Endothelial cell of umbilical vein (primary cell): ENCODE measurements around the gene RBAK. TPM values are rescaled to one million over a fixed set of nuclear protein-coding genes. Genes with fewer than 3 reads are reported as not detected.

Source experiments
- BruUV-seq: library from RNA; stranded (reverse); fragments of 400-500 nt; replicated peaks from 2 replicates; lab custom pipeline; 2021; lab: Mats Ljungman, UMichigan
- CTCF ChIA-PET: fragments of 300-600, 350-600 bp; sonication (Branson Sonifier 250); formaldehyde crosslinking; loops from one replicate; lab custom pipeline; 2021; ENCODE audit warnings: antibody characterized with exemption, inconsistent platforms; lab: Charles Lee
- POLR2A ChIA-PET: fragments of 300-600, 350-600 bp; sonication (Branson Sonifier 250); formaldehyde crosslinking; loops from one replicate; lab custom pipeline; 2021; ENCODE audit warnings: antibody characterized with exemption, inconsistent platforms; lab: Charles Lee
- DNase-seq: peaks from one replicate; pipeline ENCODE4 v3.0.0-alpha.2; 2011; ENCODE audit warnings: low read depth, low spot score
- FAIRE-seq: peaks from 2 replicates; lab custom pipeline; 2011; peaks lifted over from hg19 to GRCh38; lab: Jason Lieb, UNC
- H2AFZ ChIP-seq: 2 replicates; pipeline ENCODE4 v1.6.0; 2012; ENCODE audit warnings: low read depth, low read length, control low read depth, inconsistent platforms
- H3K27ac ChIP-seq: 2 replicates; pipeline ENCODE4 v1.5.1; 2011; ENCODE audit warnings: low read depth, mild to moderate bottlenecking, control low read depth, low read length, moderate library complexity; ENCODE audit not compliant: insufficient read depth
- H3K27me3 ChIP-seq, 2 experiments: 2 replicates each; pipeline versions ENCODE4 v1.6.0 to v1.6.1; 2011; ENCODE audit warnings: low read length in 2 of 2, mixed read lengths in 1 of 2; ENCODE audit not compliant: control insufficient read depth in 2 of 2, insufficient read depth in 2 of 2
- H3K36me3 ChIP-seq, 2 experiments: 2 replicates in 1 of 2; 3 replicates in 1 of 2; pipeline ENCODE4 v1.5.1; 2011; ENCODE audit warnings: low read length in 2 of 2, mild to moderate bottlenecking in 1 of 2, moderate library complexity in 1 of 2; ENCODE audit not compliant: control insufficient read depth in 2 of 2, insufficient read depth in 2 of 2; ENCODE audit errors: extremely low read depth in 1 of 2
- H3K4me1 ChIP-seq: 3 replicates; pipeline ENCODE4 v1.5.1; 2011; ENCODE audit warnings: mild to moderate bottlenecking, low read length; ENCODE audit not compliant: control insufficient read depth, insufficient read depth; ENCODE audit errors: extremely low read depth
- H3K4me2 ChIP-seq: 2 replicates; pipeline ENCODE4 v1.6.1; 2011; ENCODE audit warnings: low read length, control low read depth, mixed read lengths; ENCODE audit not compliant: insufficient read depth
- H3K4me3 ChIP-seq, 3 experiments: fragments of 200-600 bp in 1 of 3; sonication (generic), shearing (Covaris generic) in 1 of 3; replicated peaks in 1 of 3; 2 replicates each; pipeline ENCODE4 v1.5.1; 2011 to 2016; ENCODE audit warnings: control low read depth in 3 of 3, low read length in 3 of 3, mild to moderate bottlenecking in 2 of 3, inconsistent platforms in 1 of 3, low read depth in 1 of 3, moderate library complexity in 1 of 3; ENCODE audit not compliant: insufficient read depth in 1 of 3
- H3K79me2 ChIP-seq: 2 replicates; pipeline ENCODE4 v1.6.0; 2012; ENCODE audit warnings: low read length, inconsistent platforms; ENCODE audit not compliant: control insufficient read depth, insufficient read depth
- H3K9ac ChIP-seq: replicated peaks from 2 replicates; pipeline ENCODE3; 2011; ENCODE audit warnings: low read length, control low read depth; ENCODE audit not compliant: insufficient read depth; ENCODE audit errors: extremely low read depth
- H3K9me1 ChIP-seq: replicated peaks from 3 replicates; pipeline ENCODE4 v1.6.0; 2011; ENCODE audit warnings: mild to moderate bottlenecking, low read length; ENCODE audit not compliant: control insufficient read depth, insufficient read depth; ENCODE audit errors: extremely low read depth
- H3K9me3 ChIP-seq: replicated peaks from 2 replicates; pipeline ENCODE4 v1.5.1; 2012; ENCODE audit warnings: low read length, inconsistent platforms; ENCODE audit not compliant: control insufficient read depth, insufficient read depth
- H4K20me1 ChIP-seq: replicated peaks from 2 replicates; pipeline ENCODE3; 2011; ENCODE audit warnings: mild to moderate bottlenecking, low read length; ENCODE audit not compliant: control insufficient read depth, insufficient read depth; ENCODE audit errors: extremely low read depth
- EZH2 ChIP-seq: IDR thresholded peaks from 2 replicates; pipeline ENCODE4 v1.6.1; 2012; ENCODE audit warnings: borderline replicate concordance, low read depth, mild to moderate bottlenecking, moderate library complexity, low read length, inconsistent platforms; ENCODE audit not compliant: severe bottlenecking
- FOS ChIP-seq: IDR thresholded peaks from 2 replicates; pipeline ENCODE4 v1.6.1; 2011; ENCODE audit warnings: mild to moderate bottlenecking, low read length, moderate library complexity, borderline replicate concordance; ENCODE audit not compliant: insufficient read depth
- GATA2 ChIP-seq: IDR thresholded peaks from 2 replicates; pipeline ENCODE4 v1.7.0; 2011; ENCODE audit warnings: low read depth, mild to moderate bottlenecking, moderate library complexity, mixed read lengths, low read length; ENCODE audit not compliant: insufficient read length, insufficient read depth
- JUN ChIP-seq: IDR thresholded peaks from 2 replicates; pipeline ENCODE4 v1.6.1; 2011; ENCODE audit warnings: borderline replicate concordance, low read depth; ENCODE audit not compliant: insufficient read length, insufficient read depth
- MYC ChIP-seq: IDR thresholded peaks from one replicate; pipeline ENCODE4 v1.6.1; 2011; ENCODE audit warnings: mild to moderate bottlenecking, low read depth, low read length
- POLR2A ChIP-seq: IDR thresholded peaks from 2 replicates; pipeline ENCODE4 v1.6.1; 2012; ENCODE audit warnings: low read depth, mild to moderate bottlenecking, control low read depth, low read length
- POLR2AphosphoS5 ChIP-seq: IDR thresholded peaks from 2 replicates; pipeline ENCODE4 v1.6.1; 2012; ENCODE audit warnings: low read depth, mild to moderate bottlenecking, control low read depth, low read length, moderate library complexity; ENCODE audit not compliant: insufficient read depth
- dilution Hi-C: fragments of 300-500 bp; cut with MboI; formaldehyde crosslinking; loops from one replicate; pipeline ENCODE4 v1.15.0; 2019; ENCODE audit warnings: low sequenced_read_pairs; ENCODE audit not compliant: extremely low pct_ligation_motif_present
- intact Hi-C: fragments of 100-400 bp; cut with micrococcal nuclease; formaldehyde crosslinking; loops from one replicate; pipeline ENCODE4 v1.10.0; 2022
- polyA plus RNA-seq, 4 experiments: library from polyadenylated mRNA; depleted of rRNA in 3 of 4; stranded (reverse) in 3 of 4; unstranded in 1 of 4; fragments of >200 nt; gene quantifications; 2 replicates each; pipeline versions ENCODE4 v1.2.1 to v1.2.3, GENCODE V29; 2011 to 2012; ENCODE audit warnings: missing spikeins in 1 of 4
- total RNA-seq: library from RNA; stranded (reverse); gene quantifications from 2 replicates; pipeline ENCODE4 v1.2.3, GENCODE V29; 2021
- TF ChIP-seq, protein P1 (sequence below), 2 donors: IDR thresholded peaks; 1 replicate in 1 of 2; 2 replicates in 1 of 2; pipeline ENCODE4 v1.5.1; 2011; ENCODE audit warnings: low read length in 2 of 2, mild to moderate bottlenecking in 2 of 2, moderate library complexity in 2 of 2, control low read depth in 1 of 2, inconsistent platforms in 1 of 2, low read depth in 1 of 2; ENCODE audit not compliant: insufficient read depth in 1 of 2; ENCODE audit errors: extremely low read depth in 1 of 2
- TF ChIP-seq, protein P2 (sequence below): IDR thresholded peaks from 2 replicates; pipeline ENCODE4 v1.6.1; 2011; ENCODE audit not compliant: insufficient read depth, insufficient read length

RBAK gene
- total and polyA plus RNA-seq, 2 donors (not counting 3 experiments of a cell fraction or from before 2014, with no cell fraction given): 1.4 to 8.6 TPM

DNA sequence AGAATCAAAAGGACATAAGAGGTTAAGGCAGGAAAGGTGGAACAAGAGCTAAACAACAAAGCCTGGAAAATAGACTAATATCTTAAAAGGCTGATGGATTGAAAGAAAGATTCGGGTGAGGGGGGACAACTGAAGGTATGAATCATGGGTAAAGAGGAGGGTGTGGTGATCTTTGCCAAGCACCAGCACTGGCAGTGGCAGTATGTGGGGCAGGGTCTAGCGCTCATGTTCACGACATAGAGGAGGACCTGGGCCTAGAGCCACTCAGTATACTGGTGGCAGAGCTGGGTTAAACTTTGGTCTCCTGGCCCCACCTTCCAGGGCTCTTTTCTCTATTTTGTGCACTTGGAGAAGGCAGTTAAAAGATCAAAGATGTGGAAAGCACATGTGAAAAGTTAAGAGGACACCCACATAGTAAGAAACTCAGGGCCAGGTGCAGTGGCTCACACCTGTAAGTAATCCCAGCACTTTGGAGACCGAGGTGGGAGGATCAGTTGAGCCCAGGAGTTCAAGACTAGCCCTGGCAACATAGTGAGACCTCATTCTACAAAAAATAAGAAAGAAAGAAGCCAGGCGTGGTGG, 46.2 kb upstream of the RBAK start:
- no peaks in the 10 kb centered on the region for H3K9me3 ChIP-seq
- TF ChIP-seq, protein P1, sequence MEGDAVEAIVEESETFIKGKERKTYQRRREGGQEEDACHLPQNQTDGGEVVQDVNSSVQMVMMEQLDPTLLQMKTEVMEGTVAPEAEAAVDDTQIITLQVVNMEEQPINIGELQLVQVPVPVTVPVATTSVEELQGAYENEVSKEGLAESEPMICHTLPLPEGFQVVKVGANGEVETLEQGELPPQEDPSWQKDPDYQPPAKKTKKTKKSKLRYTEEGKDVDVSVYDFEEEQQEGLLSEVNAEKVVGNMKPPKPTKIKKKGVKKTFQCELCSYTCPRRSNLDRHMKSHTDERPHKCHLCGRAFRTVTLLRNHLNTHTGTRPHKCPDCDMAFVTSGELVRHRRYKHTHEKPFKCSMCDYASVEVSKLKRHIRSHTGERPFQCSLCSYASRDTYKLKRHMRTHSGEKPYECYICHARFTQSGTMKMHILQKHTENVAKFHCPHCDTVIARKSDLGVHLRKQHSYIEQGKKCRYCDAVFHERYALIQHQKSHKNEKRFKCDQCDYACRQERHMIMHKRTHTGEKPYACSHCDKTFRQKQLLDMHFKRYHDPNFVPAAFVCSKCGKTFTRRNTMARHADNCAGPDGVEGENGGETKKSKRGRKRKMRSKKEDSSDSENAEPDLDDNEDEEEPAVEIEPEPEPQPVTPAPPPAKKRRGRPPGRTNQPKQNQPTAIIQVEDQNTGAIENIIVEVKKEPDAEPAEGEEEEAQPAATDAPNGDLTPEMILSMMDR (IDR thresholded peaks at IDR 0.05; ENCODE audit: extremely low read depth in 1 of 2, insufficient read depth in 1 of 2, low read depth in 1 of 2, low read length in 2 of 2): no peak
- TF ChIP-seq, protein P2, sequence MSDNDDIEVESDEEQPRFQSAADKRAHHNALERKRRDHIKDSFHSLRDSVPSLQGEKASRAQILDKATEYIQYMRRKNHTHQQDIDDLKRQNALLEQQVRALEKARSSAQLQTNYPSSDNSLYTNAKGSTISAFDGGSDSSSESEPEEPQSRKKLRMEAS: no peak
- TF ChIP-seq EZH2 (no peak), JUN (no peak), POLR2AphosphoS5 (no peak), GATA2 (no peak), POLR2A (no peak), FOS (no peak), MYC (no peak)
- H3K4me3 ChIP-seq: no peak overlapping the region
- H3K79me2 ChIP-seq: no peaks in the 10 kb centered on the region
- CTCF ChIA-PET: interaction anchor here (1.7 kb wide), 1 partner anchor 25 kb away, joined by 6 read pairs; no protein-coding TSS in a partner anchor
- peaks cover 2 to 19% of the 10 kb centered on the region in 2 experiments for H3K36me3 ChIP-seq
- H3K9me1 ChIP-seq: no peaks in the 10 kb centered on the region
- no peaks in the 10 kb centered on the region for H4K20me1 ChIP-seq
- POLR2A ChIA-PET: no interaction called here
- no peaks in the 10 kb centered on the region for H3K27me3 ChIP-seq
- H2AFZ ChIP-seq: no peak overlapping the region
- H3K4me1 ChIP-seq: no peaks in the 10 kb centered on the region
- H3K4me2 ChIP-seq: no peak overlapping the region
- DNase-seq (no peak), FAIRE-seq (no peak)
- dilution Hi-C loops: no loop called here
- intact Hi-C loops: no loop called here
- no peak overlapping the region for H3K9ac ChIP-seq
- BruUV-seq: no TSS peak
- H3K27ac ChIP-seq: no peak overlapping the region
